IPS-NIHi11 (cell line): Measurements from ENCODE around the gene YARS1.

ENCODE experiments used
- DNase-seq: peaks from one replicate; pipeline ENCODE4 v3.0.0; 2012; ENCODE audit warnings: mixed read lengths, low spot score

The YARS1 gene

GRCh38 chr1:32817159-32817814 lies at the start of gene YARS1, which contains the start of gene S100PBP:
YARS1 (minus strand) TSS chr1:32817358; CDS start chr1:32817244, 114 bp downstream.
S100PBP (plus strand) TSS chr1:32817653; CDS start chr1:32826100, 8,447 bp downstream.
- DNase-seq: peak; percentile 99

- DNase-seq: no peak
Measured at GRCh38 chr1:32865639-32866405, 48.7 kb upstream of the YARS1 start.

- no peak for DNase-seq
Measured at GRCh38 chr1:32864375-32865019, 47.3 kb upstream of the YARS1 start.

- no peak for DNase-seq
Measured at GRCh38 chr1:32863881-32864245, 46.7 kb upstream of the YARS1 start.

- DNase-seq: no peak
Measured at GRCh38 chr1:32863218-32863880, 46.2 kb upstream of the YARS1 start.

GRCh38 chr1:32861904-32862695 lies 44.9 kb upstream of the YARS1 start:
- DNase-seq: no peak

- no peak for DNase-seq
Measured at GRCh38 chr1:32860566-32860965, 43.4 kb upstream of the YARS1 start.

GRCh38 chr1:32859915-32860314 lies 42.8 kb upstream of the YARS1 start:
- DNase-seq: no peak

- no peak for DNase-seq
Measured at GRCh38 chr1:32858791-32859190, 41.6 kb upstream of the YARS1 start.

GRCh38 chr1:32858136-32858535 lies 41.0 kb upstream of the YARS1 start:
- DNase-seq: no peak

- DNase-seq: no peak
Measured at GRCh38 chr1:32855861-32856617, 38.9 kb upstream of the YARS1 start.

- DNase-seq: no peak
Measured at GRCh38 chr1:32848354-32849063, 31.4 kb upstream of the YARS1 start.

GRCh38 chr1:32831878-32832277 lies 14.7 kb upstream of the YARS1 start:
- no peak for DNase-seq

- DNase-seq: no peak
Measured at GRCh38 chr1:32830092-32830852, 13.1 kb upstream of the YARS1 start.

GRCh38 chr1:32828341-32828740 lies 11.2 kb upstream of the YARS1 start:
- DNase-seq: no peak

GRCh38 chr1:32825181-32825580 lies 8.0 kb upstream of the YARS1 start:
- DNase-seq: no peak

- no peak for DNase-seq
Measured at GRCh38 chr1:32818804-32819541, 1.8 kb upstream of the YARS1 start.
